ENCODE data around the gene IFIT1B.
"Not testable (repeated sequence)": the region's sequence is repeated elsewhere in the genome, so short reads cannot be mapped to it uniquely, and the experiment has no call there.

Gene IFIT1B

GRCh38 chr10:89407792-89408191 lies 29.9 kb downstream of the IFIT1B start:
- DNase-seq; intact Hi-C loops (cut with DNase I): not testable (repeated sequence)

GRCh38 chr10:89409282-89409681 lies 31.4 kb downstream of the IFIT1B start:
- intact Hi-C loops (cut with DNase I); DNase-seq: not testable (repeated sequence)

- DNase-seq; intact Hi-C loops (cut with DNase I): not testable (repeated sequence)
These were observed 32.7 kb downstream of the IFIT1B start for GRCh38 chr10:89410551-89410950.

- intact Hi-C loops (cut with DNase I); DNase-seq: not testable (repeated sequence)
These were observed 33.3 kb downstream of the IFIT1B start for GRCh38 chr10:89411135-89411534.

GRCh38 chr10:89412276-89412675 lies 34.4 kb downstream of the IFIT1B start:
- intact Hi-C loops (cut with DNase I); DNase-seq: not testable (repeated sequence)

GRCh38 chr10:89413398-89413912 lies 35.6 kb downstream of the IFIT1B start:
- DNase-seq = no peak
- intact Hi-C loops (cut with DNase I) = no loop called here

GRCh38 chr10:89414146-89414878 lies 36.5 kb downstream of the IFIT1B start, which contains the start of gene IFIT5:
IFIT5 (plus strand) TSS chr10:89414568; CDS start chr10:89414799, 231 bp downstream.
- intact Hi-C loops (cut with DNase I) = no loop called here

GRCh38 chr10:89414879-89415821 lies 37.3 kb downstream of the IFIT1B start:
- intact Hi-C loops (cut with DNase I) = no loop called here
- peak in 9 of 10 donors; percentile 32 to 92 (median 46) for DNase-seq

More at GRCh38 chr10:89414146-89414878, 36.5 kb downstream of the IFIT1B start, which contains the start of gene IFIT5:
- DNase-seq = peak; percentile 53 to 96 (median 71)

- DNase-seq = no peak
- intact Hi-C loops (cut with DNase I) = no loop called here
These were observed 38.6 kb downstream of the IFIT1B start for GRCh38 chr10:89416465-89416864.

- intact Hi-C loops (cut with DNase I) = no loop called here
- no peak for DNase-seq
These were observed 41.7 kb downstream of the IFIT1B start for GRCh38 chr10:89419548-89419947.

GRCh38 chr10:89421018-89421476 lies 43.2 kb downstream of the IFIT1B start:
- intact Hi-C loops (cut with DNase I) = loop anchor here (10.0 kb wide), 1 partner anchor 224 kb away; the partner anchor contains the start of gene PANK1

GRCh38 chr10:89425000-89425399 lies 47.1 kb downstream of the IFIT1B start:
- intact Hi-C loops (cut with DNase I) = loop anchor here (5.0 to 10.0 kb wide), 3 partner anchors 220 to 1447 kb away; partner anchors contain the start of genes KIF20B, PANK1 and RPP30

More at GRCh38 chr10:89421018-89421476, 43.2 kb downstream of the IFIT1B start:
- no peak for DNase-seq

GRCh38 chr10:89426230-89426868 lies 48.5 kb downstream of the IFIT1B start:
- DNase-seq = no peak

More at GRCh38 chr10:89425000-89425399, 47.1 kb downstream of the IFIT1B start:
- DNase-seq = no peak

GRCh38 chr10:89427629-89428028 lies 49.8 kb downstream of the IFIT1B start:
- intact Hi-C loops (cut with DNase I) = loop anchor here (2.0 to 10.0 kb wide), 4 partner anchors 137 to 1445 kb away; partner anchors contain the start of genes KIF20B, PANK1 and RPP30
- no peak for DNase-seq

More at GRCh38 chr10:89426230-89426868, 48.5 kb downstream of the IFIT1B start:
- intact Hi-C loops (cut with DNase I) = loop anchor here (2.0 to 10.0 kb wide), 4 partner anchors 138 to 1446 kb away; partner anchors contain the start of genes KIF20B, PANK1 and RPP30

- intact Hi-C loops (cut with DNase I) = loop anchor here (5.0 to 10.0 kb wide), 3 partner anchors 216 to 1443 kb away; partner anchors contain the start of genes KIF20B, PANK1 and RPP30
- DNase-seq = no peak
These were observed 51.0 kb downstream of the IFIT1B start for GRCh38 chr10:89428877-89429276.

- no peak for DNase-seq
- intact Hi-C loops (cut with DNase I) = no loop called here
These were observed 54.1 kb downstream of the IFIT1B start for GRCh38 chr10:89431977-89432376.

All from posterior cingulate gyrus (tissue), 11 donors.